Umbilical cord (tissue), 2 donors: ENCODE data around the gene MMP28. TPM values are rescaled to one million over a fixed set of nuclear protein-coding genes. Genes with fewer than 3 reads are reported as not detected.

Experiments
- DNase-seq: peaks from one replicate; pipeline ENCODE4 v3.0.0-alpha.2; 2015; ENCODE audit warnings: low spot score
- total RNA-seq: library from RNA; depleted of rRNA; stranded (reverse); fragments of >200 nt; gene quantifications from one replicate; pipeline ENCODE4 v1.2.3, GENCODE V29; 2014; ENCODE audit warnings: low replicate concordance; ENCODE audit not compliant: insufficient read depth

MMP28 gene
- 113 TPM for total RNA-seq

- peak; percentile 55 for DNase-seq
Observed at GRCh38 chr17:35795007-35795870, at the start of gene MMP28. MMP28 (minus strand) TSS chr17:35795641; CDS start chr17:35795377, 264 bp downstream.

- DNase-seq, result no peak
Observed at GRCh38 chr17:35844547-35844946, 49.1 kb upstream of the MMP28 start.

GRCh38 chr17:35843698-35844097 is 48.3 kb upstream of the MMP28 start:
- DNase-seq, result no peak

GRCh38 chr17:35842239-35842638 is 46.8 kb upstream of the MMP28 start:
- no peak for DNase-seq

GRCh38 chr17:35841505-35841904 is 46.1 kb upstream of the MMP28 start:
- no peak for DNase-seq

GRCh38 chr17:35841101-35841500 is 45.7 kb upstream of the MMP28 start:
- no peak for DNase-seq

GRCh38 chr17:35825206-35825605 is 29.8 kb upstream of the MMP28 start:
- DNase-seq, result no peak

- no peak for DNase-seq
Observed at GRCh38 chr17:35821308-35821707, 25.9 kb upstream of the MMP28 start.

GRCh38 chr17:35819455-35819854 is 24.0 kb upstream of the MMP28 start:
- no peak for DNase-seq

GRCh38 chr17:35817196-35817595 is 21.8 kb upstream of the MMP28 start:
- no peak for DNase-seq

GRCh38 chr17:35816723-35817122 is 21.3 kb upstream of the MMP28 start:
- no peak for DNase-seq

- no peak for DNase-seq
Observed at GRCh38 chr17:35812456-35812855, 17.0 kb upstream of the MMP28 start.

- no peak for DNase-seq
Observed at GRCh38 chr17:35811759-35812158, 16.3 kb upstream of the MMP28 start.

GRCh38 chr17:35809855-35810461 is 14.5 kb upstream of the MMP28 start:
- no peak for DNase-seq

GRCh38 chr17:35808962-35809854 is 13.8 kb upstream of the MMP28 start, which contains the start of gene TAF15:
TAF15 (plus strand) TSS chr17:35809484; CDS start chr17:35809570, 86 bp downstream.
- DNase-seq, result peak; percentile 99

- no peak for DNase-seq
Observed at GRCh38 chr17:35808240-35808961, 13.0 kb upstream of the MMP28 start.

- no peak for DNase-seq
Observed at GRCh38 chr17:35807371-35808144, 12.1 kb upstream of the MMP28 start.

- peak; percentile 97 for DNase-seq
Observed at GRCh38 chr17:35804658-35805192, 9.3 kb upstream of the MMP28 start.

GRCh38 chr17:35801583-35802224 is 6.3 kb upstream of the MMP28 start:
- DNase-seq, result peak; percentile 96

- DNase-seq, result peak; percentile 86
Observed at GRCh38 chr17:35799942-35800341, 4.5 kb upstream of the MMP28 start.
